ENCODE results near the gene TCOF1.

Gene TCOF1

GRCh38 chr5:150404941-150405816 lies 47.7 kb downstream of the TCOF1 start:
- Mint-ChIP-seq H3K27ac (no peak overlapping the region), H3K36me3 (peaks cover 42% of the 10 kb centered on the region), H3K4me3 (no peak overlapping the region), H3K27me3 (no peaks in the 10 kb centered on the region), H3K9me3 (no peaks in the 10 kb centered on the region), H3K4me1 (peaks cover 20% of the 10 kb centered on the region)
- CTCF ChIA-PET, result no interaction called here
- no peak for DNase-seq

- Mint-ChIP-seq H3K4me3 (no peak overlapping the region), H3K36me3 (peaks cover 38% of the 10 kb centered on the region), H3K27ac (peak overlapping the region; percentile 74), H3K9me3 (no peaks in the 10 kb centered on the region), H3K27me3 (no peaks in the 10 kb centered on the region), H3K4me1 (peaks cover 30% of the 10 kb centered on the region)
- CTCF ChIA-PET, result no interaction called here
- no peak for DNase-seq
These were observed 48.7 kb downstream of the TCOF1 start for GRCh38 chr5:150406103-150406722.

GRCh38 chr5:150406723-150407095 lies 49.2 kb downstream of the TCOF1 start:
- Mint-ChIP-seq H3K4me1 (peaks cover 34% of the 10 kb centered on the region), H3K27me3 (no peaks in the 10 kb centered on the region), H3K27ac (peak overlapping the region; percentile 28), H3K4me3 (no peak overlapping the region), H3K36me3 (peaks cover 34% of the 10 kb centered on the region), H3K9me3 (no peaks in the 10 kb centered on the region)
- CTCF ChIA-PET, result interaction anchor here (0.6 kb wide), 1 partner anchor 8 kb away, joined by 3 read pairs; no protein-coding TSS in a partner anchor
- DNase-seq, result no peak

GRCh38 chr5:150407096-150407720 lies 49.7 kb downstream of the TCOF1 start:
- Mint-ChIP-seq H3K9me3 (no peaks in the 10 kb centered on the region), H3K27ac (no peak overlapping the region), H3K36me3 (peaks cover 33% of the 10 kb centered on the region), H3K27me3 (no peaks in the 10 kb centered on the region), H3K4me3 (no peak overlapping the region), H3K4me1 (peaks cover 35% of the 10 kb centered on the region)
- DNase-seq, result no peak
- CTCF ChIA-PET, result interaction anchor here (0.6 to 0.7 kb wide), 2 partner anchors 9 to 26 kb away, joined by 3 read pairs; no protein-coding TSS in a partner anchor

- Mint-ChIP-seq H3K36me3 (peaks cover 29% of the 10 kb centered on the region), H3K27me3 (no peaks in the 10 kb centered on the region), H3K27ac (peak overlapping the region; percentile 62), H3K4me1 (peaks cover 40% of the 10 kb centered on the region), H3K9me3 (no peaks in the 10 kb centered on the region), H3K4me3 (no peak overlapping the region)
- no peak for DNase-seq
- CTCF ChIA-PET, result no interaction called here
These were observed 50.9 kb downstream of the TCOF1 start for GRCh38 chr5:150408231-150408943.

GRCh38 chr5:150409638-150410523 lies 52.4 kb downstream of the TCOF1 start:
- peak overlapping the region; percentile 99 for H3K27ac Mint-ChIP-seq

GRCh38 chr5:150410524-150411244 lies 53.2 kb downstream of the TCOF1 start:
- Mint-ChIP-seq H3K27me3 (no peaks in the 10 kb centered on the region), H3K4me3 (peak overlapping the region; percentile 94), H3K4me1 (peaks cover 46% of the 10 kb centered on the region), H3K9me3 (no peaks in the 10 kb centered on the region), H3K36me3 (peaks cover 26% of the 10 kb centered on the region), H3K27ac (peak overlapping the region; percentile 99)
- peak; percentile 72 for DNase-seq
- CTCF ChIA-PET, result interaction anchor here (0.7 to 5.4 kb wide), 5 partner anchors 12 to 47 kb away, joined by 3 to 31 read pairs (median 5); no protein-coding TSS in a partner anchor

More at GRCh38 chr5:150409638-150410523, 52.4 kb downstream of the TCOF1 start:
- Mint-ChIP-seq H3K4me1 (peaks cover 46% of the 10 kb centered on the region), H3K9me3 (no peaks in the 10 kb centered on the region), H3K27me3 (no peaks in the 10 kb centered on the region), H3K36me3 (peaks cover 26% of the 10 kb centered on the region), H3K4me3 (peak overlapping the region; percentile 94)
- DNase-seq, result peak; percentile 73
- CTCF ChIA-PET, result interaction anchor here (0.8 to 5.4 kb wide), 4 partner anchors 11 to 41 kb away, joined by 3 to 31 read pairs (median 10); no protein-coding TSS in a partner anchor

- peaks cover 21% of the 10 kb centered on the region for H3K36me3 Mint-ChIP-seq
- H3K4me1 Mint-ChIP-seq, result peaks cover 45% of the 10 kb centered on the region
- peak overlapping the region; percentile 99 for H3K27ac Mint-ChIP-seq
- H3K27me3 Mint-ChIP-seq, result no peaks in the 10 kb centered on the region
- H3K9me3 Mint-ChIP-seq, result no peaks in the 10 kb centered on the region
- peak; percentile 87 for DNase-seq
- H3K4me3 Mint-ChIP-seq, result peak overlapping the region; percentile 94
- CTCF ChIA-PET, result interaction anchor here (0.7 to 5.4 kb wide), 4 partner anchors 12 to 46 kb away, joined by 3 to 31 read pairs (median 10); no protein-coding TSS in a partner anchor
These were observed 53.9 kb downstream of the TCOF1 start for GRCh38 chr5:150411245-150411979.

GRCh38 chr5:150412319-150413175 lies 55.0 kb downstream of the TCOF1 start, which contains the start of gene CD74:
CD74 (minus strand) TSS chr5:150412910; CDS start chr5:150412749, 161 bp downstream.
- peak within 1 kb of the TSS; percentile 94 for H3K4me3 Mint-ChIP-seq
- H3K9me3 Mint-ChIP-seq, result no peaks in the 10 kb centered on the region
- H3K4me1 Mint-ChIP-seq, result peaks cover 45% of the 10 kb centered on the region
- peak; percentile 97 for DNase-seq
- CTCF ChIA-PET, result interaction anchor here (1.0 to 5.4 kb wide), 4 partner anchors 13 to 61 kb away, joined by 3 to 31 read pairs (median 4); no protein-coding TSS in a partner anchor
- no peaks in the 10 kb centered on the region for H3K27me3 Mint-ChIP-seq
- H3K36me3 Mint-ChIP-seq, result peaks cover 19% of the 10 kb centered on the region
- H3K27ac Mint-ChIP-seq, result peak within 1 kb of the TSS; percentile 99

- Mint-ChIP-seq H3K4me1 (peaks cover 40% of the 10 kb centered on the region), H3K36me3 (peaks cover 17% of the 10 kb centered on the region), H3K27ac (peak overlapping the region; percentile 99), H3K4me3 (peak overlapping the region; percentile 94), H3K27me3 (no peaks in the 10 kb centered on the region), H3K9me3 (no peaks in the 10 kb centered on the region)
- CTCF ChIA-PET, result interaction anchor here (1.0 to 5.4 kb wide), 4 partner anchors 14 to 62 kb away, joined by 3 to 31 read pairs (median 4); no protein-coding TSS in a partner anchor
- DNase-seq, result peak; percentile 17
These were observed 55.8 kb downstream of the TCOF1 start for GRCh38 chr5:150413176-150413901.

All from activated naive CD4-positive, alpha-beta T cell treated with anti-CD3 and anti-CD28 coated beads, Interleukin-2, amount 10 ng/mL, durations not matched to agents 7 days and 5 days (primary cell).